Testis (tissue), 3 donors: ENCODE results near the gene ACO2. TPM values are rescaled to one million over a fixed set of nuclear protein-coding genes. Genes with fewer than 3 reads are reported as not detected.

Experiments used
- DNase-seq: peaks from one replicate; pipeline ENCODE4 v3.0.0-alpha.2; 2019
- H3K27ac ChIP-seq, 2 donors: fragments of 200-600 bp; sonication (generic); one replicate each; pipeline ENCODE4 v1.5.1; 2019
- H3K27me3 ChIP-seq: fragments of 200-600 bp; sonication (generic); one replicate; pipeline ENCODE4 v1.5.1; 2019
- H3K36me3 ChIP-seq: fragments of 200-600 bp; sonication (generic); one replicate; pipeline ENCODE4 v1.5.1; 2017; ENCODE audit warnings: low read depth; ENCODE audit errors: missing control alignments
- H3K4me1 ChIP-seq: fragments of 200-600 bp; sonication (generic); one replicate; pipeline ENCODE4 v1.5.1; 2019
- H3K4me3 ChIP-seq, 2 donors: fragments of 200-600 bp; sonication (generic); one replicate each; pipeline ENCODE4 v1.5.1; 2017 to 2019
- H3K9me3 ChIP-seq: fragments of 200-600 bp; sonication (generic); one replicate; pipeline ENCODE4 v1.5.1; 2017
- CTCF ChIP-seq, 3 experiments: fragments of 450-650 bp in 2 of 3; fragments of 200-600 bp in 1 of 3; sonication (generic) in 1 of 3; IDR thresholded peaks; one replicate each; pipeline ENCODE4 v1.5.1; 2016 to 2019; ENCODE audit warnings: antibody characterized with exemption in 3 of 3, mild to moderate bottlenecking in 2 of 3, moderate library complexity in 1 of 3
- POLR2A ChIP-seq: fragments of 450-650 bp; IDR thresholded peaks from one replicate; pipeline ENCODE4 v1.6.1; 2017; ENCODE audit warnings: antibody characterized with exemption, mild to moderate bottlenecking, moderate library complexity
- WGBS, 2 donors: methylation state at CpG; one replicate each; pipeline ENCODE4 v1.1.5; 2018; 5-methylcytosine and 5-hydroxymethylcytosine counted together
- intact Hi-C: fragments of 100-400 bp; cut with DNase I; formaldehyde crosslinking; loops from one replicate; pipeline ENCODE4 v1.15.1; 2023; ENCODE audit warnings: low total_unique reads
- polyA plus RNA-seq: library from polyadenylated mRNA; stranded (reverse); fragments of 350-450 nt; fragmentation: Illumina TruSeq; extraction: RNeasy Lipid Tissue Mini Kit (QIAGEN cat#74804); gene quantifications from one replicate; pipeline ENCODE4 v1.2.3, GENCODE V29; 2014; ENCODE audit warnings: low read depth, low replicate concordance; ENCODE audit not compliant: insufficient read depth
- total RNA-seq, 2 donors: library from RNA; depleted of rRNA; stranded (reverse); fragments of >200 nt; gene quantifications; one replicate each; pipeline ENCODE4 v1.2.3, GENCODE V29; 2016

Gene ACO2
- total and polyA plus RNA-seq, 3 donors from 2014 or later = 113 to 178 (median 133) TPM

DNA sequence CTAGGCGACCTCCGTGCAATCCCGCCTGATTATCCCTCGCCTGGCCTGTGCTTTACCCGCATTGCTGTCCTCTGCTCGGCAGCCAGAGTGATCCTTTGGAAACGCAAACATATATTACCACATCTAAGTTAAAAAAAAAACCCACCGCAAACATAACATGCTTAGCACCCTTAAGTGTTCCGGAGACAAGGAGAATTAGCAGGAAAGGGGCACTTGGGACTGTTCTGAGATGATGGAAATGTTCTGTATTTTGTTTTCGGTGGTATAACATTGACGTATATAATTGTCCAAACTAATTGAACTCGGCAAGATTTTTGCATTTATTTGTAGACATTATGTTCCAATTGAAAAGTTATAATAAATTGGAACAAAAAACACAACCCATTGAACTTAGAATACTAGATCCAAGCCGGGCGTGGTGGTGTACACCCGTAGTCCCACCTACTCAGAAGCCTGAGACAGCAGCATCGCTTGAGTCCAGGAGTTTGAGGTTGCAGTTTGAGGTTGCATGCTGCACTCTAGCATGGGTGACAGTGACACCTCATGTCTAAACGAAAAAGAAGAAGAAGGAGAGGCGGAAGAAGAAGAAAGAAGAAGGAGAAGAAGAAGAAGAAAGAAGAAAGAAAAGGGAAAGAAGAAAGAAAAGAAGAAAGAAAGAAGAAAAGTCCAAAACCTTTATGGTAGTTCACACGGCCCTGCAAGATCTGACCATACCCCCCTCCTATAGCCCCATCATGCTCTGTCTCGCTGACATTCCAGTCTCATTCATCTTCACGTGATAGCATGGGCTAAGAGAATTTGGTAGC is 76.0 kb downstream of the ACO2 start:
- intact Hi-C loops = no loop called here
- H3K9me3 ChIP-seq = no peaks in the 10 kb centered on the region

GRCh38 chr22:41548830-41549211 is 79.9 kb downstream of the ACO2 start:
- H3K4me3 ChIP-seq = no peak overlapping the region
- intact Hi-C loops = no loop called here
- WGBS, 2 donors = 90% methylated on average over 3 to 5 of the region's 5 CpGs
- no peaks in the 10 kb centered on the region for H3K36me3 ChIP-seq
- H3K9me3 ChIP-seq = no peaks in the 10 kb centered on the region
- no peaks in the 10 kb centered on the region for H3K27me3 ChIP-seq
- TF ChIP-seq POLR2A (no peak), CTCF (IDR thresholded peaks at IDR 0.05) (no peak)
- peaks cover 5% of the 10 kb centered on the region for H3K4me1 ChIP-seq
- no peak for DNase-seq
- H3K27ac ChIP-seq = no peak overlapping the region

More for the DNA sequence above, 76.0 kb downstream of the ACO2 start:
- peaks cover 26% of the 10 kb centered on the region for H3K4me1 ChIP-seq
- TF ChIP-seq POLR2A = no peak
- no peak for TF ChIP-seq CTCF (IDR thresholded peaks at IDR 0.05)
- H3K27me3 ChIP-seq = no peaks in the 10 kb centered on the region
- H3K4me3 ChIP-seq = peak overlapping the region; percentile 75 to 86
- no peak for DNase-seq
- no peaks in the 10 kb centered on the region for H3K36me3 ChIP-seq
- H3K27ac ChIP-seq = peak overlapping the region; percentile 24 to 38
- WGBS, 2 donors = 13 to 16% methylated on average over 21 of the region's 21 CpGs

DNA sequence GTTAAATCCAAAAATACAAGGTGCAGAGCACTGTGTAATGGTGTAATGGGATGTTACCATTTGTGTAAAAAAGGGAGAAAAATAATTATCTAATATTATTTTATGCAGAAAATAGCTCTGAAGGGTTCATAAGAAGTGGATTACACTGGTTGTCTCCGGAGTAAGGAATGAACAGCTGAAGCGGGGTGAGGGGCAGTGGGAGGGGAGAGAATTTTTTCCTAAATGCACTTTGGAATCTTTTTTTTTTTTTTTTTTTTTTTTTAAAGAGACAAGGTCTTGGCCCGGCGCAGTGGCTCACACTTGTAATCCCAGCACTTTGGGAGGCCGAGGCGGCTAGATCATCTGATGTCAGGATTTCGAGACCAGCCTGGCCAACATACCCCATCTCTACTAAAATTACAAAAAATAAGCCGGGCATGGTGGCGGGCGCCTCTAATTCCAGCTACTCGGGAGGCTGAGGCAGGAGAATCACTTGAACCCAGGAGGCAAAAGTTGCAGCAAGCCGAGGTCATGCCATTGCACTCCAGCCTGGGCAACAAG is 82.1 kb downstream of the ACO2 start:
- Histone ChIP-seq H3K27me3 (no peaks in the 10 kb centered on the region), H3K9me3 (no peaks in the 10 kb centered on the region), H3K27ac (no peak overlapping the region), H3K4me1 (peaks cover 7% of the 10 kb centered on the region), H3K36me3 (no peaks in the 10 kb centered on the region), H3K4me3 (no peak overlapping the region)
- DNase-seq = no peak
- TF ChIP-seq POLR2A = no peak
- TF ChIP-seq CTCF (IDR thresholded peaks at IDR 0.05) = no peak
- intact Hi-C loops = no loop called here
- 84 to 89% methylated on average over 12 of the region's 12 CpGs for WGBS, 2 donors

GRCh38 chr22:41551877-41552582 is 83.1 kb downstream of the ACO2 start:
- no peak overlapping the region for H3K4me3 ChIP-seq
- TF ChIP-seq CTCF (IDR thresholded peaks at IDR 0.05) (no peak), POLR2A (no peak)
- DNase-seq = no peak
- intact Hi-C loops = no loop called here
- no peak overlapping the region for H3K27ac ChIP-seq
- no peaks in the 10 kb centered on the region for H3K9me3 ChIP-seq
- no peaks in the 10 kb centered on the region for H3K27me3 ChIP-seq
- no peaks in the 10 kb centered on the region for H3K36me3 ChIP-seq
- 71 to 73% methylated on average over 10 of the region's 11 CpGs for WGBS, 2 donors
- H3K4me1 ChIP-seq = peaks cover 12% of the 10 kb centered on the region
